Measurements from ENCODE around the gene PSME4. TPM values are rescaled to one million over a fixed set of nuclear protein-coding genes. Genes with fewer than 3 reads are reported as not detected.
"Not testable (repeated sequence)": the region's sequence is repeated elsewhere in the genome, so short reads cannot be mapped to it uniquely, and the experiment has no call there.

The PSME4 gene
- total RNA-seq, 1 experiment from 2014 or later = 21.9 TPM

GRCh38 chr2:53886406-53887280, 84.2 kb downstream of the PSME4 start:
- DNase-seq (ENCODE audit: low spot score) = no peak

DNA sequence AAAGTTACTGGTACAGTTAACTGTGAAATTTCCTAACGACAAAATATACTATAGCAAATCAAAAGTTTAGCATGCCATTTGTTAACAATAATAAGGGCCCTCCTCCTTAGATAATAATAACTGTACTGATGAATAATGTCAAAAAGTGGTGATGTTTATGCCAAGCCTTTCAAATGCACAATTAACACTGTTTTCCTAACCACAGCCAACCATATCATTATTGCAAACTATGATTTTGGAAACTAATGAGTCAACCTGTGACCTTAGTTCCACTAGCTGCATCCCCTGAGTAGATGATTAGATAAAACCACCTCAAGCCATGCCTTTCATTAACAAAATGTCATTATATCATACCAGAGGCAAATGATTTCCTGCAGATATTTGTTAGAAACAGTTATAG, 85.9 kb downstream of the PSME4 start:
- no peak for DNase-seq (ENCODE audit: low spot score)

GRCh38 chr2:53881986-53882385, 88.8 kb downstream of the PSME4 start:
- DNase-seq (ENCODE audit: low spot score) = no peak

GRCh38 chr2:53881360-53881759, 89.4 kb downstream of the PSME4 start:
- no peak for DNase-seq (ENCODE audit: low spot score)

GRCh38 chr2:53880756-53881155, 90.0 kb downstream of the PSME4 start:
- DNase-seq (ENCODE audit: low spot score) = no peak

GRCh38 chr2:53877556-53877955, 93.2 kb downstream of the PSME4 start:
- DNase-seq (ENCODE audit: low spot score) = no peak

DNA sequence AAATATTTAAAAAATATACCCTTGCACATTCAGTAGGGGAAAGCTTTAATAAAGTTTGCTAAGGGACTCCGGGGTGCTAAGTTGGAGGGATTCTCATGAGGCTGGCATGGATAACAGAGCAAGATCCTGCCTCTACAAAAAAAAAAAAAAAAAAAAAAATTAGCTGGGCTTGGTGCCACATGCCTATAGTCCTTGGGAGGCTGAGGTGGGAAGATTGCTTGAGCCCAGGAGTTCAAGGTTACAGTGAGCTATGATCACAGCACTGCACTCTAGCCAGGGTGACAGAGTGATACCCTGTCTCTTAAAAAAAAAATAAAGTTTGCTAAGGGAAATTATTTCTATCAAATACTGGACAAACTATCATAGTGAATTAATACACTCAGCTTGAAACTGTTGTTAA, 93.7 kb downstream of the PSME4 start:
- DNase-seq (ENCODE audit: low spot score) = no peak

DNA sequence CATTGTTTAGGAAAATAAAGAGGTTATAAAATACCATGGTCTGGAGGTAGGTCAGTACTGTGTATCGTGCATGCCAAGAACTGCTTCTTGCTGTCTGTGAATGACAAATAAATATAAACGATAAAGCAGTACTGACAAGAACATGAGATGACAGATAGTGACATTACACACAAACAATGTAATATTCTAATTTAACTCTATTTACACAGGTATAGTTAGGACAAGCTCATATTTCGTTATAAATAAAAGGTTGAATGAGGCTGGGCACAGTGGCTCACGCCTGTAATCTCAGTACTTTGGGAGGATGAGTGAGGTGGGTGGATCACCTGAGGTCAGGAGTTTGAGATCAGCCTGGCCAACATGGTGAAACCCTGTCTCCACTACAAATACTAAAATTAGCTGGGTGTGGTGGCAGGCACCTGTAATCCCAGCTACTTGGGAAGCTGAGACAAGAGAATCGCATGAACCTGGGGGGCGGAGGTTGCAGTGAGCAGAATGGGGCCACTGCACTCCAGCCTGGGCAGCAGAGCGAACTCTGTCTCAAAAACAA, 96.3 kb downstream of the PSME4 start:
- DNase-seq (ENCODE audit: low spot score) = no peak

GRCh38 chr2:53867773-53868172, 103.0 kb downstream of the PSME4 start:
- no peak for DNase-seq (ENCODE audit: low spot score)

DNA sequence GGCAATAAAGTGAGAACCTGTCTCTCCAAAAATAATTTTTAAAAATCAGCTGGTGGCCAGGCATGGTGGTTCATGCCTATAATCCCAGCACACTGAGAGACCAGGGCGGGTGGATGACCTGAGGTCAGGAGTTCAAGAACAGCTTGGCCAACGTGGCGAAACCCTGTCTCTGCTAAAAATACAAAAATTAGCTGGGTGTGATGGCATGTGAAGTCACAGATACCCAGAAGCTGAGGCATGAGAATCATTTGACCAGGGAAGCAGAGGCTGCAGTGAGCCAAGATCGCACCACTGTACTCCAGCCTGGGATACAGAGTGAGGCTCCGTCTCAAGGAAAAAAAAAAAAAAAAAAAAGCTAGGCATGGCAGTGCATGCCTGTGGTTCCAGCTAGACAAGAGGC, 103.6 kb downstream of the PSME4 start:
- no peak for DNase-seq (ENCODE audit: low spot score)

- no peak for DNase-seq (ENCODE audit: low spot score)
These were observed 104.8 kb downstream of the PSME4 start for GRCh38 chr2:53865962-53866361.

DNA sequence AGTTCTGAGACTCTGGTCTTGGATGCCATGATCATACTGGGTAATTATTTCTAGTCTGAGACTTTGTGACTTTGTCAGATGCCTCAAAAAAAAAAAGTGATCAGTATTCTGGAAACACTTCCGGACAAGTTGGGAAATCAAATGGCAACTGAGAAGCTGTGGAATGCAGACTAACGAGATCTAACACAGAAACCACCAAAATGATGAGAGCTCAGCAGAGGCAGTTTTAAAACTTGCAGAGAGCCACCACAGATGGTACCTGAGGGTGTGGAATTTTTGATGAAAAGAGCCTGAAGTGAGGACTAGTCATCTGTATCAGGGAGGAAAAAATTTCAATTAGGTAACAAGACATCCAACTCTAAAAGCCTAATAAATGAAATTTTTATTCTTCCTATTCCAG, 105.5 kb downstream of the PSME4 start:
- DNase-seq (ENCODE audit: low spot score) = no peak

- no peak for DNase-seq (ENCODE audit: low spot score)
These were observed 107.1 kb downstream of the PSME4 start for GRCh38 chr2:53863538-53864227.

DNA sequence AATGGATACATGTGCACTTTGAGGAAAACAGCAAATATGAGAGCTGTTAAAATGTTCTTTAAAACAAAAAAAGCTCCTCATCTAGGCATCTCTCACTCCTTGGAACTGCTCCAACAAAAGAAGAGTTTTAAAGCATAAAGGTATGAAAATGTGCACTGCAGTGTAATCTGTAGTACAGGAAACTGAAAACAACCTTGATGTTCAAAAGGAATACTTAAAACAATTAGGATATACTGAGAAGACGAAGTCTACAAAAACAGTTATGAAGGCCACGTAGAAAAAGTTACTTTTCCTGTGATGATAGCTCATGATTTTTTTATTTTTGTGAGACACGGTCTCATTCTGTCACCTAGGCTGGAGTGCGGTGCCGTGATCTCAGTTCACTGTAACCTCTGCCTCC, 109.0 kb downstream of the PSME4 start:
- no peak for DNase-seq (ENCODE audit: low spot score)

- DNase-seq (ENCODE audit: low spot score) = no peak
These were observed 111.3 kb downstream of the PSME4 start, which contains the start of gene GPR75 for GRCh38 chr2:53859206-53860181. Gene GPR75 (minus strand): TSS chr2:53859967. CDS start chr2:53854756, 5,211 bp downstream.

- no peak for DNase-seq (ENCODE audit: low spot score)
These were observed 114.5 kb downstream of the PSME4 start for GRCh38 chr2:53856272-53856671.

GRCh38 chr2:53854678-53855077, 116.1 kb downstream of the PSME4 start:
- no peak for DNase-seq (ENCODE audit: low spot score)

DNA sequence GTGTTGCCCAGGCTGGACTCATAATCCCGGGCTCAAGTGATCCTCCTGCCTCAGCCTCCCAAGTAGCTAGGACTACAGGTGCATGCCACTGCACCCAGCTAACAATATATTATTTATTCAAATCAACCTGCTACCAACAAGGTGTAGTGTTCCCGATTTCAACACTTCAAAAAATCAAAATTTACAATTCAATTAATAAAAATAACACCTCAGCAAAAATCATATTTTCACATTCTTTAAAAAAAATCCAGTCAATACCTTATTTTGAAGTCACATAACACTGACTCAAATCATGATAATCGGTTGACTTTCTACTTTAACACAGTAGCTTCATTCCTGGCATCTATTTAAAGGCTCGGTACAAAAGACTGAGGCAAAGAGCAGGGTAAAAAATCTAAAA, 118.3 kb downstream of the PSME4 start:
- DNase-seq (ENCODE audit: low spot score) = no peak

GRCh38 chr2:53851052-53851757, 119.6 kb downstream of the PSME4 start:
- DNase-seq (ENCODE audit: low spot score) = not testable (repeated sequence)

GRCh38 chr2:53848062-53848461, 122.7 kb downstream of the PSME4 start:
- no peak for DNase-seq (ENCODE audit: low spot score)

- no peak for DNase-seq (ENCODE audit: low spot score)
These were observed 127.2 kb downstream of the PSME4 start for GRCh38 chr2:53843595-53843994.
